Suprapubic skin (tissue), 4 donors: ENCODE results near the gene LRFN2.

ENCODE experiments used
- CTCF ChIP-seq, 2 donors: fragments of 200-600 bp in 1 of 2; fragments of 450-650 bp in 1 of 2; sonication (generic) in 1 of 2; IDR thresholded peaks; one replicate each; pipeline ENCODE4 v1.5.1; 2016 to 2019; ENCODE audit warnings: antibody characterized with exemption in 2 of 2, mild to moderate bottlenecking in 1 of 2, moderate library complexity in 1 of 2
- EP300 ChIP-seq: sonication (generic); formaldehyde crosslinking; IDR thresholded peaks from one replicate; pipeline ENCODE4 v1.6.1; 2017; ENCODE audit warnings: antibody characterized with exemption
- POLR2A ChIP-seq, 2 donors: fragments of 450-650 bp; IDR thresholded peaks; one replicate each; pipeline ENCODE4 v1.6.1; 2017; ENCODE audit warnings: antibody characterized with exemption in 2 of 2, mild to moderate bottlenecking in 2 of 2, moderate library complexity in 2 of 2
- POLR2AphosphoS5 ChIP-seq, 3 donors: sonication (generic); formaldehyde crosslinking; IDR thresholded peaks; one replicate each; pipeline ENCODE4 v1.6.1; 2017; ENCODE audit warnings: antibody characterized with exemption in 3 of 3

- no peak for TF ChIP-seq CTCF (IDR thresholded peaks at IDR 0.05)
- TF ChIP-seq POLR2AphosphoS5 (IDR thresholded peaks at IDR 0.05): no peak
- no peak for TF ChIP-seq POLR2A (IDR thresholded peaks at IDR 0.05)
- TF ChIP-seq EP300: no peak
These were observed 146.0 kb downstream of the LRFN2 start for GRCh38 chr6:40441150-40441549.
